Thyroid gland (tissue), 4 donors: Measurements from ENCODE around the gene MARCO.

Experiments used
- POLR2A ChIP-seq, 2 donors: fragments of 450-650 bp; IDR thresholded peaks; one replicate each; pipeline ENCODE4 v1.6.1; 2017; ENCODE audit warnings: antibody characterized with exemption in 2 of 2, mild to moderate bottlenecking in 2 of 2, moderate library complexity in 1 of 2
- TF ChIP-seq, protein P1 (sequence below), 6 experiments: fragments of 200-600 bp in 3 of 6; fragments of 450-650 bp in 3 of 6; sonication (generic) in 3 of 6; IDR thresholded peaks; one replicate each; pipeline ENCODE4 v1.5.1; 2016 to 2019; ENCODE audit warnings: antibody characterized with exemption in 6 of 6, mild to moderate bottlenecking in 2 of 6, inconsistent platforms in 1 of 6, moderate library complexity in 1 of 6

DNA sequence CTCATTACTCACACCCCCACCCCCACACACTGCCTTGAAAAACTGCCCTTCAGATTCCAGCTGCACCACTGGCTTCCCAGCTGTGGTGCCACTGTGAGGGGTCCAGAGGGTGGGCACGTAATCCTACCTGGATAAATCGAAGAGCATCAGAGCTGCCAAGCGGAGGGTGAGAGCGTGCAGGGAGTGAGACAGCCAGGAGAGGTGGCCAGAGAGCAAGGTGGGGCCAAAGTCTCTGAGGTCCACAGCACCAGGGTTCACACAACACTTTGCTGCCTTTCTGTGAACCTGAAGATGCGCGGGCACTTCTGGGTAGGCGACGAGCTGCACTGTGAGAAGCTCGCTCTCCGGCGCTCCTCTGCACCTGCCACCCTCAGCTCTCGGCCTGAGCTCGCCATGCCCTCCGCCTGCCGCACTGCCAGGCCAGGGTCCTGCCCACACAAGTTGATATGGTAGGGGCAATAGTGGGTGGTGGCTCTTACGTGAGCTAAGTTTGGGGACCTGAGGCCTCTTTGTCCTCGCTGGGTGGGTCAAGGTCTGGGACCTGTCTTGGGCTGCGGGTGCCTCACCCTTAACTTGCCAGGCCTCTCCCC, 83.9 kb downstream of the MARCO start:
- TF ChIP-seq, protein P1, sequence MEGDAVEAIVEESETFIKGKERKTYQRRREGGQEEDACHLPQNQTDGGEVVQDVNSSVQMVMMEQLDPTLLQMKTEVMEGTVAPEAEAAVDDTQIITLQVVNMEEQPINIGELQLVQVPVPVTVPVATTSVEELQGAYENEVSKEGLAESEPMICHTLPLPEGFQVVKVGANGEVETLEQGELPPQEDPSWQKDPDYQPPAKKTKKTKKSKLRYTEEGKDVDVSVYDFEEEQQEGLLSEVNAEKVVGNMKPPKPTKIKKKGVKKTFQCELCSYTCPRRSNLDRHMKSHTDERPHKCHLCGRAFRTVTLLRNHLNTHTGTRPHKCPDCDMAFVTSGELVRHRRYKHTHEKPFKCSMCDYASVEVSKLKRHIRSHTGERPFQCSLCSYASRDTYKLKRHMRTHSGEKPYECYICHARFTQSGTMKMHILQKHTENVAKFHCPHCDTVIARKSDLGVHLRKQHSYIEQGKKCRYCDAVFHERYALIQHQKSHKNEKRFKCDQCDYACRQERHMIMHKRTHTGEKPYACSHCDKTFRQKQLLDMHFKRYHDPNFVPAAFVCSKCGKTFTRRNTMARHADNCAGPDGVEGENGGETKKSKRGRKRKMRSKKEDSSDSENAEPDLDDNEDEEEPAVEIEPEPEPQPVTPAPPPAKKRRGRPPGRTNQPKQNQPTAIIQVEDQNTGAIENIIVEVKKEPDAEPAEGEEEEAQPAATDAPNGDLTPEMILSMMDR (IDR thresholded peaks at IDR 0.05) = no peak
- no peak for TF ChIP-seq POLR2A (IDR thresholded peaks at IDR 0.05)
